IPS DF 6.9 (cell line): Measurements from ENCODE around the gene LRRTM4.
A peak's percentile ranks its signal among the peaks of the same experiment; 100 is the strongest.
"Not testable (repeated sequence)": the region's sequence is repeated elsewhere in the genome, so short reads cannot be mapped to it uniquely, and the experiment has no call there.

Source experiments
- DNase-seq: peaks from one replicate; pipeline ENCODE4 v3.0.0-alpha.2; 2013; ENCODE audit warnings: low read depth, low spot score
- H3K27ac ChIP-seq: one replicate; pipeline ENCODE4 v1.5.1; 2013; ENCODE audit warnings: low read length, control low read depth
- H3K27me3 ChIP-seq: 2 replicates; pipeline ENCODE4 v1.6.1; 2013; ENCODE audit warnings: mild to moderate bottlenecking, low read length; ENCODE audit not compliant: control insufficient read depth, insufficient read depth
- H3K36me3 ChIP-seq: 2 replicates; pipeline ENCODE4 v1.6.1; 2013; ENCODE audit warnings: low read length; ENCODE audit not compliant: control insufficient read depth, insufficient read depth
- H3K4me1 ChIP-seq: 2 replicates; pipeline ENCODE4 v1.6.1; 2013; ENCODE audit warnings: low read length; ENCODE audit not compliant: control insufficient read depth, insufficient read depth
- H3K4me3 ChIP-seq: 2 replicates; pipeline ENCODE4 v1.5.1; 2013; ENCODE audit warnings: mild to moderate bottlenecking, low read length
- H3K9me3 ChIP-seq: 2 replicates; pipeline ENCODE4 v1.6.1; 2013; ENCODE audit warnings: low read length, inconsistent platforms; ENCODE audit not compliant: control insufficient read depth, insufficient read depth
- WGBS: extraction: QIAGEN DNeasy Blood & Tissue Kit; methylation state at CpG from one replicate; pipeline ENCODE4 v1.1.7; 2013; ENCODE audit warnings: mixed read lengths, missing lambda C conversion rate; ENCODE audit not compliant: insufficient read length, insufficient coverage; 5-methylcytosine and 5-hydroxymethylcytosine counted together

Gene LRRTM4

DNA sequence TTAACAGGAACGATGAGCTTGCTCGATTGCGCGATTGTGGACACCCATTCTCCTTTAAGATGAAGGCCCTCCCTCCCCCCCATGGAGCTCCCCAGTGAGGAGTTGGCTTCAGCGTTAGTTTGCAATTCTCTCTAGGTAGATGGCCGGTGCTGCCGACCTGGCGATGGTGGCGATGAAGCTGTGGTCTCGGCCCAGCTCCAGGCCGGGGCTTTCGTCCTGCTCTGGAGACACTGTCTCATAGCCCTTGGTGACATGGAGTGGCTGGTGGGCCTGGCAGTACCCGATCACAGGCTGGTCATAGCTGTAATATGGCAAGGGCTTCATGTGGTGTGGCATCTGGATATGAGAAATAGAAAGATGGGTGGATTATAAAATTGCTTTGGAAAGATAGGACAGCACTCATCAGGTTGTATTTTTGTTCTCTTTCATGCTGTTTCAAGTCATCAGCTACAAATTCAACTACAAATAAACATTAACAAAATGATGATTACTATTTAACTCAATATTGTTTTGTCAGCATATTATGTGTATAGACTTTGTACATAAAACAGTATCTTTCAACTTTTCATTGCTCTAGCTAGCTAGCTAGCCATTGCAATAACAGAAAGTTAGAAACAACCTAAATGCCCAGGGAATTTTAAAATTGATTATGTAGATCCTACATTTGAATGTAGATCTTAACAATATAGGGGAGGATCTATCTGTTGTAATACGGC lies 773.4 kb downstream of the LRRTM4 start:
- H3K27me3 ChIP-seq: no peaks in the 10 kb centered on the region
- no peaks in the 10 kb centered on the region for H3K9me3 ChIP-seq
- WGBS: no CpG with 5 or more reads among the region's 14 CpGs
- H3K4me1 ChIP-seq: no peaks in the 10 kb centered on the region
- no peak overlapping the region for H3K27ac ChIP-seq
- no peak for DNase-seq
- no peak overlapping the region for H3K4me3 ChIP-seq
- no peaks in the 10 kb centered on the region for H3K36me3 ChIP-seq

DNA sequence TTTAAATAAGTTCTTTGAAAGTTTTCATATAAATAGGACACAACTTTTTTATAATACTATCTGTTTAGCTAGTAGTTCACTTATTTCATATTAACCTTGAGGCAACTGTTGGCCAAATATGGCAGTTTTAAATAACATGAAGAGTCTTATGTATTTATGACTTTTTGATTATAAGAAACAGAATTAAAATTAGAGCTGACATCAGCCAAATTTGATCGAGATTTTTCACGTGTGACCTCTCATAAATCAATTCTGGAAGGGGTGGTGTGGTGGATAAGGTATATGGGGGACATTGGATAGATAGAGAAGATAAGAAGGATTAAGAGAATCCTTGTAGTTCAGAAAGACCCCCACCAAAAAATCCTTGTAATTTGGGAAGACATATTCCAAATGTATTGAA lies 776.6 kb downstream of the LRRTM4 start:
- H3K27me3 ChIP-seq: no peaks in the 10 kb centered on the region
- no CpG with 5 or more reads among the region's 2 CpGs for WGBS
- no peak overlapping the region for H3K27ac ChIP-seq
- no peak overlapping the region for H3K4me3 ChIP-seq
- no peaks in the 10 kb centered on the region for H3K9me3 ChIP-seq
- H3K4me1 ChIP-seq: no peaks in the 10 kb centered on the region
- DNase-seq: no peak
- H3K36me3 ChIP-seq: no peaks in the 10 kb centered on the region

DNA sequence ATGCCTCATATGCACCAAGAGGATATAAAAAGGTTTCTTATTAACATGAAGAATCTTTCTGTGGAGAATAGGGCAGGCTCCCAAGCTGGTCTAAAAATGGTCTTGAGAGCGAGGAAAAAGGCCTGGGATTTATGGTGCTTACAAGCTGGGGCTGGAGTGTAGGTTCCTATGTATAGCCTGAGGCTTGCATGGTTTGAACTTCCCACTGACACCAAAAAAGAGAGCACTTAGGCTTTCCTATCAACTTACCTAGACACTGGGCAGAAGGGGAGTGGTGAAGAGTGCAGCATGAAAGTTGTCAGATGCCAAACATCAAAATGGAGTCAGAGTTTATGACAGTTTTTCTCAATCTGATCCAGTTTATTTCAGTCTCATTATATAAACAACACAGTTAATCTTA lies 784.6 kb downstream of the LRRTM4 start:
- Histone ChIP-seq H3K4me3 (no peak overlapping the region), H3K27me3 (no peaks in the 10 kb centered on the region), H3K4me1 (no peaks in the 10 kb centered on the region), H3K9me3 (no peaks in the 10 kb centered on the region), H3K36me3 (no peaks in the 10 kb centered on the region), H3K27ac (no peak overlapping the region)
- no peak for DNase-seq
- WGBS: no CpG with 5 or more reads among the region's 1 CpG

DNA sequence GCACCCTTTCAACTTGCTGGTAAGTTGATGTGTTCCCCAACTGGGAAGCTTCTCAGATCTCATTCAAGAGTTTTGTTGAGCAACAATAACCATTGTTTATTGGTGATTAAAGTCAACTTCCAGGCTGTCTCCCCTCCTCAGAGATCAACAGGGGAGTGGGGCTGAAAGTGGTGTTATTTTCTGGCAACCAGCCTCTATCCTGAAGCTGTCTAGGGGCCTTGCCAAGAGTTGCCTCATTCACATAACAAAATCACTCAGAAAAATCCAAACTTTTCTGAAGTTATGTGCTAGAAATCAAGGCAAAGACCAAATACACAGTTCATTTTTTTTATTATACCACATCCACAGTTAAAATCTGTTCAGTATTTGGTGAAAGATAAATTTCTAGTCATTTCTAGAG lies 788.4 kb downstream of the LRRTM4 start:
- no peaks in the 10 kb centered on the region for H3K9me3 ChIP-seq
- H3K27ac ChIP-seq: no peak overlapping the region
- no peaks in the 10 kb centered on the region for H3K27me3 ChIP-seq
- H3K36me3 ChIP-seq: no peaks in the 10 kb centered on the region
- H3K4me1 ChIP-seq: 0 out of 2 replicates have a peak, but pooled peaks cover 2% of the 10 kb centered on the region
- H3K4me3 ChIP-seq: no peak overlapping the region
- DNase-seq: no peak

DNA sequence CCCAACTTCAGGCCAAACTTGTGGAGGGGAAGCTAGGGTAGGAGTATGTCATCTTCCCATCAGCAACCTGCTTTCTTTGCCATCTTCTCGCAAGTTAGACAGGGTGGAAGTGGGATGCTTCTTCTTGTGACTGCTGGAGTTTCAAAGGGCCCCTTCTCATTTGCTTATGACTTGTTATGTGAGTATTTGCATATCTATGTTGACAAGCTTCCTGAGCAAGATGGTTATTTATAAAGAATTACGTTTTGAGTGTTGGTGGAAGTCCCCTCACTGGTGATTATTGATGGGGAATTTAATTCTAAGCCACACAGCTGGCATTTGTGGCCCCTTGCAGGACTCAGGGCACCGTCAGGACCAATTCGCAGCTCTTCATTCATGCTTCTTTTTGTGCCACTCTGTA lies 791.0 kb downstream of the LRRTM4 start:
- Histone ChIP-seq H3K36me3 (no peaks in the 10 kb centered on the region), H3K4me1 (0 out of 2 replicates have a peak, but pooled peaks cover 2% of the 10 kb centered on the region), H3K27me3 (no peaks in the 10 kb centered on the region), H3K27ac (no peak overlapping the region), H3K9me3 (no peaks in the 10 kb centered on the region), H3K4me3 (no peak overlapping the region)
- DNase-seq: no peak
- WGBS: no CpG with 5 or more reads among the region's 4 CpGs

DNA sequence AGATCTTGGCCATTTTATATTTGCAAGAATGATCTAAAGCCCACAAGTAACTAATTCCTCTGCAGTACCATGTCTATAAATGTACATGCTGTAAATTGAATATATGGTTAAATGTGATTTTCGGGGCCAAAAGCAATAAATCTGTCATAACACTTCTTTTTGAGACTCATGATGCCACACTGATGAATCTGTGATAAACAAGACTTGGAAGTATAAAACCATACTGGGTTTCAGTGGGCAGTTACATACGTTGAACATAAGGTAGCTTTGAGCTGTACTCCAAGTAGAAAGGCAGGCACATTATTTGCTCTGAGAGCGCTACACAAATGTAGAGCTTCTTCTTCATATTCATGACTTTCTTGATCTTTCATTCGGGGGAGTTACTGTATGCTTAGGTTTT lies 792.2 kb downstream of the LRRTM4 start:
- no CpG with 5 or more reads among the region's 4 CpGs for WGBS
- H3K27ac ChIP-seq: no peak overlapping the region
- no peak overlapping the region for H3K4me3 ChIP-seq
- DNase-seq: no peak
- H3K4me1 ChIP-seq: 0 out of 2 replicates have a peak, but pooled peaks cover 2% of the 10 kb centered on the region
- no peaks in the 10 kb centered on the region for H3K36me3 ChIP-seq
- no peaks in the 10 kb centered on the region for H3K9me3 ChIP-seq
- H3K27me3 ChIP-seq: no peaks in the 10 kb centered on the region

DNA sequence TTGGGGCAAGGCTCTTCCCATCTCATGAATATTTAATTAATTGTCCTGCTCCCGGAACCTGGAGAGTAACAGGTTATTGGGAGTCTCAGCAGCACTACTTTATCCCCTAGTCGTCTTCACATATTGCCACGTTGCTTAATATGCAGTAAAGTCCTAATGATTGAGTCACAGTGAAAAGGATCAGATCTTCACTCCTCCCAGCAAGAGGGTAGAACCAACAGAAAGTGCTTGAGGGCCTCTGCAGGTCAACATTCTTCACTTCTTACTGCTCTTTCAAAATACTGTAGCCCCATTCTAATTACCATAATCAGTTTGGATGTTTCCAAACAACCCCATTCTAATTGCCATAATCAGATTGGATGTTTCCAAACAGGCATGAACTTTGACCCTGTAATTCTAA lies 801.0 kb downstream of the LRRTM4 start:
- Histone ChIP-seq H3K9me3 (no peaks in the 10 kb centered on the region), H3K4me1 (no peaks in the 10 kb centered on the region), H3K27ac (no peak overlapping the region), H3K36me3 (no peaks in the 10 kb centered on the region), H3K4me3 (no peak overlapping the region), H3K27me3 (no peaks in the 10 kb centered on the region)
- no CpG with 5 or more reads among the region's 3 CpGs for WGBS
- no peak for DNase-seq

DNA sequence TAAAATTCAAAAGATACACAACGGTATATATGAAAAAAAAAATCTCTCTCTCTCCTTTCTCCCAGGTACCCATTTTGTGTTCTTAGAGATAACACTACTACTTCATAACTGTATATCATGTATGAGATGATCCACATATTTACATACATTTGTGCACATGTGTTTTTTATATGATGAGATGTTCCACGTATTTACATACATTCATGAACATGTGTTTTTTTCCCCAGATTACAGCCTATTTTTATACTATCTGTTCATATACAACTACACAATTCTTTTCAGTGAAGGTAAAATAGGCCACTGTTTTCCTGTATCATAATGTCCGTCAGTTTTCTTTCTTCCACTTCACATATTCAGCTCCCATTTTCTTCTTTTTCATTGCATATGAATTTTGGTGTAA lies 808.9 kb downstream of the LRRTM4 start:
- WGBS: no CpG with 5 or more reads among the region's 3 CpGs
- H3K27me3 ChIP-seq: no peaks in the 10 kb centered on the region
- H3K27ac ChIP-seq: no peak overlapping the region
- no peak for DNase-seq
- H3K4me3 ChIP-seq: no peak overlapping the region
- no peaks in the 10 kb centered on the region for H3K9me3 ChIP-seq
- H3K4me1 ChIP-seq: no peaks in the 10 kb centered on the region
- H3K36me3 ChIP-seq: no peaks in the 10 kb centered on the region

DNA sequence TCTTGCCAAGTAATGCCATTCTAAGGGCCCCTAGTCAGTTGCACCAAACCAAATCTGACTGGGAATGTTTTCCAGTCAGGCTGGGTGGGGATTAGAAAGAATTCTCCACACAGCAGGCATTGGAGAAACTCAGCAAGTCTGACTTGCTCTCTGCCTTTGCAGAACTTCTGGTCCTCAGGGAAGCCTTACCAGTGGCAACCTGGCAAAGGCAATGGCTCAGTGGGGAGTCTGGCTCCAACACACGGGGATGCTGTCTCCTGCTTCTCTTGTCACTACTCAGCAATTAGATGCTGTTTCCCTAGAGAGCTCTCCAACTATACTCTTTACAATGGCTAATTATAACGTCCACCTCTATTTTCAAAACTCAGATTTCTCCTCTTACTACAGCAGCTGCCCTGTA lies 810.7 kb downstream of the LRRTM4 start:
- Histone ChIP-seq H3K36me3 (no peaks in the 10 kb centered on the region), H3K4me1 (no peaks in the 10 kb centered on the region), H3K27ac (no peak overlapping the region), H3K27me3 (no peaks in the 10 kb centered on the region), H3K4me3 (no peak overlapping the region), H3K9me3 (no peaks in the 10 kb centered on the region)
- no CpG with 5 or more reads among the region's 2 CpGs for WGBS
- peak; percentile 13 for DNase-seq

DNA sequence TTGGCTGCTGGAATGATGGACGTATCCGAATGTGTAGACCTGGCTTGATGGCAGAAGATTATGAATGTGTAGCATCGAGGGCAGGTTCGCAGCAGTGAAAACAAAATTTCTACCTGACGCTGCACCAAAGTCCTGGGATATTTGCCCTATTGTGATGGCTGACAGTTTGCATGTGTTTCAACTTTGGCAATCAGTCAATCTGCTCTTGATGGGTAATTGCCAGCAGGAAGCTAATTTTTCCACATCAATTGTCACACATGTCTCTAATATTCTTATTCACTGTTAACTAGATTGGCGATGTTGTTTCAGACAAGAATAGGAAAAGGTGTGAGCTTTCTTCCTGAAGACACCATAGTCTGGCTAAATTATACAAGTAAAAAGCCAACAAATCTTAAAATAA lies 821.3 kb downstream of the LRRTM4 start:
- Histone ChIP-seq H3K27ac (no peak overlapping the region), H3K9me3 (no peaks in the 10 kb centered on the region), H3K4me1 (no peaks in the 10 kb centered on the region), H3K36me3 (no peaks in the 10 kb centered on the region), H3K4me3 (no peak overlapping the region), H3K27me3 (no peaks in the 10 kb centered on the region)
- no peak for DNase-seq
- WGBS: no CpG with 5 or more reads among the region's 6 CpGs

DNA sequence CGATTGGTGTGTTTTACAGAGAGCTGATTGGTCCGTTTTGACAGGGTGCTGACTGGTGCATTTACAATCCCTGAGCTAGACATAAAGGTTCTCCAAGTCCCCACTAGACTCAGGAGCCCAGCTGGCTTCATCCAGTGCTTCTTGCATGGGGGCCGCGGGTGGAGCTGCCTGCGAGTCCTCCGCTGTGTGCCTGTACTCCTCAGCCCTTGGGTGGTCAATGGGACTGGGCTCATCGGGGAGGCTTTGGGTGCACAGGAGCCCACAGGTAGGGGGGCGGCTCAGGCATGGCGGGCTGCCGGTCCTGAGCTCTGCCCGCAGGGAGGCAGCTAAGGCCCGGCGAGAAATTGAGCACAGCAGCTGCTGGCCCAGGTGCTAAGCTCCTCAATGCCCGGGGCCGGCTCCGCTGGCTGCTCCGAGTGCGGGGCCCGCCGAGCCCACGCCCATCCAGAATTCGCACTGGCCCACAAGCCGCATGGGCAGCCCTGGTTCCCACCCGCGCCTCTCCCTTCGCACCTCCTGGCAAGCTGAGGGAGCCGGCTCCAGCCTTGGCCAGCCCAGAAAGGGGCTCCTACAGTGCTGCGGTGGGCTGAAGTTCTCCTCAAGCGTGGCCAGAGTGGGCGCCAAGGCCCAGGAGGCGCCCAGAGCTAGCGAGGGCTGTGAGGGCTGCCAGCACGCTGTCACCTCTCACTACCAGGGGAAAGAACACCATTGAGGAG lies 824.0 kb downstream of the LRRTM4 start:
- WGBS: no CpG with 5 or more reads among the region's 33 CpGs
- H3K4me1 ChIP-seq, H3K4me3 ChIP-seq, H3K27me3 ChIP-seq, H3K27ac ChIP-seq, DNase-seq, H3K36me3 ChIP-seq, H3K9me3 ChIP-seq: not testable (repeated sequence)
